WTC11 (cell line): Measurements from ENCODE around the gene ALG5. TPM values are rescaled to one million over a fixed set of nuclear protein-coding genes. Genes with fewer than 3 reads are reported as not detected.
A peak's percentile ranks its signal among the peaks of the same experiment; 100 is the strongest.

ENCODE experiments used
- ATAC-seq: fragments of 200-7000 bp; cut with Tn5 transposase; 2 replicates; pipeline ENCODE4 v1.10.0; 2021; ENCODE audit warnings: mild to moderate bottlenecking, moderate library complexity
- CTCF ChIA-PET: fragments of 300-600 bp; sonication (Branson Sonifier 250); formaldehyde crosslinking; loops from one replicate; lab custom pipeline; 2021; ENCODE audit warnings: antibody characterized with exemption; lab: Charles Lee
- POLR2A ChIA-PET: fragments of 350-600 bp; sonication (Branson Sonifier 250); formaldehyde crosslinking; loops from one replicate; lab custom pipeline; 2021; ENCODE audit warnings: antibody characterized with exemption; lab: Charles Lee
- DNase-seq: peaks from one replicate; pipeline ENCODE4 v3.0.0; 2021; ENCODE audit warnings: low spot score
- H3K27ac Mint-ChIP-seq: 2 replicates; pipeline ENCODE4 v1.8.0; 2021; ENCODE audit warnings: mixed read lengths
- H3K27me3 Mint-ChIP-seq: 2 replicates; pipeline ENCODE4 v1.8.0; 2021; ENCODE audit warnings: low read depth, mild to moderate bottlenecking, moderate library complexity, mixed read lengths
- H3K36me3 Mint-ChIP-seq: 2 replicates; pipeline ENCODE4 v1.8.0; 2021; ENCODE audit warnings: mixed read lengths
- H3K4me1 Mint-ChIP-seq: 2 replicates; pipeline ENCODE4 v1.8.0; 2022; ENCODE audit warnings: mixed read lengths
- H3K4me3 Mint-ChIP-seq: 2 replicates; pipeline ENCODE4 v1.8.0; 2021; ENCODE audit warnings: mild to moderate bottlenecking, moderate library complexity, mixed read lengths
- H3K9me3 Mint-ChIP-seq: 2 replicates; pipeline ENCODE4 v1.8.0; 2021; ENCODE audit warnings: mixed read lengths
- FOXK1 ChIP-seq: sonication (generic); formaldehyde crosslinking; IDR thresholded peaks from 2 replicates; pipeline ENCODE4 v1.8.0; 2022; ENCODE audit warnings: mild to moderate bottlenecking, moderate library complexity, missing genetic modification reagents
- HMGA2 ChIP-seq: fragments of 250-450 bp; sonication (Bioruptor Pico); IDR thresholded peaks from 2 replicates; pipeline ENCODE4 v1.4.0; 2021; ENCODE audit warnings: mild to moderate bottlenecking, moderate library complexity
- IRF2 ChIP-seq: sonication (generic); formaldehyde crosslinking; IDR thresholded peaks from 2 replicates; pipeline ENCODE4 v1.8.0; 2022; ENCODE audit warnings: low read depth, missing genetic modification reagents, borderline replicate concordance
- SOX15 ChIP-seq: fragments of 250-450 bp; sonication (Bioruptor Pico); IDR thresholded peaks from 2 replicates; pipeline ENCODE4 v1.9.0; 2021; ENCODE audit warnings: mild to moderate bottlenecking
- TEAD4 ChIP-seq: sonication (generic); formaldehyde crosslinking; IDR thresholded peaks from 2 replicates; pipeline ENCODE4 v1.8.0; 2022; ENCODE audit warnings: mild to moderate bottlenecking, missing genetic modification reagents
- ZNF121 ChIP-seq: sonication (generic); formaldehyde crosslinking; IDR thresholded peaks from 2 replicates; pipeline ENCODE4 v1.8.0; 2023; ENCODE audit warnings: missing genetic modification reagents
- ZNF317 ChIP-seq: sonication (generic); formaldehyde crosslinking; IDR thresholded peaks from 2 replicates; pipeline ENCODE4 v1.8.1; 2023; ENCODE audit warnings: low read depth, mild to moderate bottlenecking, moderate library complexity, missing genetic modification reagents, borderline replicate concordance
- ZNF396 ChIP-seq: fragments of 250-450 bp; sonication (Bioruptor Pico); IDR thresholded peaks from 2 replicates; pipeline ENCODE4 v1.8.0; 2021; ENCODE audit warnings: mild to moderate bottlenecking, moderate library complexity, borderline replicate concordance
- ZNF671 ChIP-seq: fragments of 250-450 bp; sonication (Bioruptor Pico); IDR thresholded peaks from 2 replicates; pipeline ENCODE4 v1.8.0; 2021; ENCODE audit warnings: mild to moderate bottlenecking
- total RNA-seq: library from RNA; stranded (reverse); gene quantifications from 3 replicates; pipeline ENCODE4 v1.2.3, GENCODE V29; 2021
- TF ChIP-seq, protein P1 (sequence below): sonication (generic); formaldehyde crosslinking; IDR thresholded peaks from 2 replicates; pipeline ENCODE4 v1.8.1; 2023; ENCODE audit warnings: mild to moderate bottlenecking, missing genetic modification reagents, moderate library complexity
- TF ChIP-seq, protein P2 (sequence below): sonication (generic); formaldehyde crosslinking; IDR thresholded peaks from 2 replicates; pipeline ENCODE4 v1.8.1; 2023; ENCODE audit warnings: mild to moderate bottlenecking, missing genetic modification reagents
- TF ChIP-seq, protein P3 (sequence below): sonication (generic); formaldehyde crosslinking; IDR thresholded peaks from 2 replicates; pipeline ENCODE4 v1.8.1; 2022; ENCODE audit warnings: low read depth, mild to moderate bottlenecking, moderate library complexity, missing genetic modification reagents, borderline replicate concordance
- TF ChIP-seq, protein P4 (sequence below): fragments of 250-450 bp; sonication (Bioruptor Pico); IDR thresholded peaks from 2 replicates; pipeline ENCODE4 v1.9.0; 2021; ENCODE audit warnings: mild to moderate bottlenecking
- TF ChIP-seq, protein P5 (sequence below): fragments of 250-450 bp; sonication (Bioruptor Pico); IDR thresholded peaks from 2 replicates; pipeline ENCODE4 v1.8.0; 2021; ENCODE audit warnings: mild to moderate bottlenecking
- TF ChIP-seq, protein P6 (sequence below): fragments of 250-450 bp; sonication (Bioruptor Pico); conservative IDR thresholded peaks from 2 replicates; pipeline ENCODE4 v1.9.0; 2021; ENCODE audit warnings: mild to moderate bottlenecking
- TF ChIP-seq, protein P7 (sequence below): sonication (generic); formaldehyde crosslinking; IDR thresholded peaks from 2 replicates; pipeline ENCODE4 v1.8.1; 2023; ENCODE audit warnings: mild to moderate bottlenecking, missing genetic modification reagents, borderline replicate concordance
- TF ChIP-seq, protein P8 (sequence below): sonication (generic); formaldehyde crosslinking; IDR thresholded peaks from 2 replicates; pipeline ENCODE4 v1.8.1; 2022; ENCODE audit warnings: mild to moderate bottlenecking, missing genetic modification reagents, moderate library complexity, borderline replicate concordance
- TF ChIP-seq, protein P9 (sequence below): sonication (generic); formaldehyde crosslinking; conservative IDR thresholded peaks from 2 replicates; pipeline ENCODE4 v1.8.1; 2023; ENCODE audit warnings: mild to moderate bottlenecking, low read depth, missing genetic modification reagents, moderate library complexity

ALG5 gene
- total RNA-seq, 1 experiment from 2014 or later: 18.4 TPM

DNA sequence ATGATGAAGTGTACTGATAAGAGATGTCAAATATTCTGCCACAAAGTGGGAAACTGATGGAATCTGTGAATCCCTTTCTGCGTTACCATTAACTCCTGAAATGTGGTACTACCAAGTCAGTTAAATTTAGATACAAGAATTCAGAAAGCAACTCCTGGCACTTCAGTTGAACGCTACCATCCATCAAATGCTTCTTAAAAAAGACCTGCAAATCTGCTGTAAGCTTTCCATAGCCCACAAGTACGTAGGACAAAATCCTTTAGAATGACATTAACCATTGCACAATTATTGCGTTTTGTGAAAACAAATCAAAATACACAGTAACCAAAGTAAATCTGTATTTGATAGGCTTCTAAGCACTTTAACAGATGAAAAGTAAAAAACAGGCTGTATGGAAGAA is 84.5 kb downstream of the ALG5 start:
- POLR2A ChIA-PET: no interaction called here
- CTCF ChIA-PET: no interaction called here
- TF ChIP-seq, protein P1, sequence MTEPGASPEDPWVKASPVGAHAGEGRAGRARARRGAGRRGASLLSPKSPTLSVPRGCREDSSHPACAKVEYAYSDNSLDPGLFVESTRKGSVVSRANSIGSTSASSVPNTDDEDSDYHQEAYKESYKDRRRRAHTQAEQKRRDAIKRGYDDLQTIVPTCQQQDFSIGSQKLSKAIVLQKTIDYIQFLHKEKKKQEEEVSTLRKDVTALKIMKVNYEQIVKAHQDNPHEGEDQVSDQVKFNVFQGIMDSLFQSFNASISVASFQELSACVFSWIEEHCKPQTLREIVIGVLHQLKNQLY (CRISPR knock-in tag): no peak
- TF ChIP-seq SOX15 (CRISPR knock-in tag) (no peak), ZNF671 (CRISPR knock-in tag) (no peak), TEAD4 (no peak), ZNF396 (CRISPR knock-in tag) (no peak), FOXK1 (no peak), ZNF317 (CRISPR knock-in tag) (no peak), IRF2 (CRISPR knock-in tag) (no peak), ZNF121 (CRISPR knock-in tag) (no peak), HMGA2 (CRISPR knock-in tag) (no peak)
- TF ChIP-seq, protein P2, sequence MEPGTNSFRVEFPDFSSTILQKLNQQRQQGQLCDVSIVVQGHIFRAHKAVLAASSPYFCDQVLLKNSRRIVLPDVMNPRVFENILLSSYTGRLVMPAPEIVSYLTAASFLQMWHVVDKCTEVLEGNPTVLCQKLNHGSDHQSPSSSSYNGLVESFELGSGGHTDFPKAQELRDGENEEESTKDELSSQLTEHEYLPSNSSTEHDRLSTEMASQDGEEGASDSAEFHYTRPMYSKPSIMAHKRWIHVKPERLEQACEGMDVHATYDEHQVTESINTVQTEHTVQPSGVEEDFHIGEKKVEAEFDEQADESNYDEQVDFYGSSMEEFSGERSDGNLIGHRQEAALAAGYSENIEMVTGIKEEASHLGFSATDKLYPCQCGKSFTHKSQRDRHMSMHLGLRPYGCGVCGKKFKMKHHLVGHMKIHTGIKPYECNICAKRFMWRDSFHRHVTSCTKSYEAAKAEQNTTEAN: no peak
- TF ChIP-seq, protein P3, sequence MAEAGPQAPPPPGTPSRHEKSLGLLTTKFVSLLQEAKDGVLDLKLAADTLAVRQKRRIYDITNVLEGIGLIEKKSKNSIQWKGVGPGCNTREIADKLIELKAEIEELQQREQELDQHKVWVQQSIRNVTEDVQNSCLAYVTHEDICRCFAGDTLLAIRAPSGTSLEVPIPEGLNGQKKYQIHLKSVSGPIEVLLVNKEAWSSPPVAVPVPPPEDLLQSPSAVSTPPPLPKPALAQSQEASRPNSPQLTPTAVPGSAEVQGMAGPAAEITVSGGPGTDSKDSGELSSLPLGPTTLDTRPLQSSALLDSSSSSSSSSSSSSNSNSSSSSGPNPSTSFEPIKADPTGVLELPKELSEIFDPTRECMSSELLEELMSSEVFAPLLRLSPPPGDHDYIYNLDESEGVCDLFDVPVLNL (CRISPR knock-in tag): no peak
- TF ChIP-seq, protein P4, sequence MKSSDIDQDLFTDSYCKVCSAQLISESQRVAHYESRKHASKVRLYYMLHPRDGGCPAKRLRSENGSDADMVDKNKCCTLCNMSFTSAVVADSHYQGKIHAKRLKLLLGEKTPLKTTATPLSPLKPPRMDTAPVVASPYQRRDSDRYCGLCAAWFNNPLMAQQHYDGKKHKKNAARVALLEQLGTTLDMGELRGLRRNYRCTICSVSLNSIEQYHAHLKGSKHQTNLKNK: no peak
- TF ChIP-seq, protein P5, sequence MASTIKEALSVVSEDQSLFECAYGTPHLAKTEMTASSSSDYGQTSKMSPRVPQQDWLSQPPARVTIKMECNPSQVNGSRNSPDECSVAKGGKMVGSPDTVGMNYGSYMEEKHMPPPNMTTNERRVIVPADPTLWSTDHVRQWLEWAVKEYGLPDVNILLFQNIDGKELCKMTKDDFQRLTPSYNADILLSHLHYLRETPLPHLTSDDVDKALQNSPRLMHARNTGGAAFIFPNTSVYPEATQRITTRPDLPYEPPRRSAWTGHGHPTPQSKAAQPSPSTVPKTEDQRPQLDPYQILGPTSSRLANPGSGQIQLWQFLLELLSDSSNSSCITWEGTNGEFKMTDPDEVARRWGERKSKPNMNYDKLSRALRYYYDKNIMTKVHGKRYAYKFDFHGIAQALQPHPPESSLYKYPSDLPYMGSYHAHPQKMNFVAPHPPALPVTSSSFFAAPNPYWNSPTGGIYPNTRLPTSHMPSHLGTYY (CRISPR knock-in tag): no peak
- TF ChIP-seq, protein P6, sequence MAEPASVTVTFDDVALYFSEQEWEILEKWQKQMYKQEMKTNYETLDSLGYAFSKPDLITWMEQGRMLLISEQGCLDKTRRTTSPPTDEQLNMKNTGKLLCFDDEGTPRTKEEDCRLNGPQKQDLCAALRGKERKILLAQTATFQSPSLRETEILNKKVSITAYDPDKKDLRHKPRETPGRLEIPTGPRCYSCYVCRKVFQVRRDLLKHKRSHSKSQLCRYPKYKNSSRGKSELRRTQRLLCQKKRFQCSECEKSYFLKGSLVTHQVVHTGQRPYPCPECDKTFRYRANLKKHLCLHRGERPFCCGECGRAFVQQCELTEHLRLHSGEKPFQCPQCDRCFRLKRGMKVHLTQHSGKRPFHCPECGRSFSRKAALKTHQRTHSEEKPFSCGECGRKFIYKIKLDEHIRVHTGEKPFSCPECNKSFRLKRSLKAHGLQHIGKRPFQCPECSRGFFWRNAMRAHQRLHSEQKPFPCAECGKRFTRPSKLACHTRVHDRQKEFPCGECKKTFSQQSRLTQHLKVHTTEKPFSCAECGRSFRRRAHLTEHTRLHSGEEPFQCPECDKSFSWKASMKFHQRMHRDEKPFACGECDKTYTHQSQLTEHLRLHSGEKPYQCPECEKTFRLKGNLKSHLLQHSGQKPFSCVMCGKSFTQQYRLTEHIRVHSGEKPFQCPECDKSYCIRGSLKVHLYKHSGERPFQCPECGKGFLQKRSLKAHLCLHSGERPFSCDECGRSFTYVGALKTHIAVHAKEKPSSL (CRISPR knock-in tag): no peak
- TF ChIP-seq, protein P7, sequence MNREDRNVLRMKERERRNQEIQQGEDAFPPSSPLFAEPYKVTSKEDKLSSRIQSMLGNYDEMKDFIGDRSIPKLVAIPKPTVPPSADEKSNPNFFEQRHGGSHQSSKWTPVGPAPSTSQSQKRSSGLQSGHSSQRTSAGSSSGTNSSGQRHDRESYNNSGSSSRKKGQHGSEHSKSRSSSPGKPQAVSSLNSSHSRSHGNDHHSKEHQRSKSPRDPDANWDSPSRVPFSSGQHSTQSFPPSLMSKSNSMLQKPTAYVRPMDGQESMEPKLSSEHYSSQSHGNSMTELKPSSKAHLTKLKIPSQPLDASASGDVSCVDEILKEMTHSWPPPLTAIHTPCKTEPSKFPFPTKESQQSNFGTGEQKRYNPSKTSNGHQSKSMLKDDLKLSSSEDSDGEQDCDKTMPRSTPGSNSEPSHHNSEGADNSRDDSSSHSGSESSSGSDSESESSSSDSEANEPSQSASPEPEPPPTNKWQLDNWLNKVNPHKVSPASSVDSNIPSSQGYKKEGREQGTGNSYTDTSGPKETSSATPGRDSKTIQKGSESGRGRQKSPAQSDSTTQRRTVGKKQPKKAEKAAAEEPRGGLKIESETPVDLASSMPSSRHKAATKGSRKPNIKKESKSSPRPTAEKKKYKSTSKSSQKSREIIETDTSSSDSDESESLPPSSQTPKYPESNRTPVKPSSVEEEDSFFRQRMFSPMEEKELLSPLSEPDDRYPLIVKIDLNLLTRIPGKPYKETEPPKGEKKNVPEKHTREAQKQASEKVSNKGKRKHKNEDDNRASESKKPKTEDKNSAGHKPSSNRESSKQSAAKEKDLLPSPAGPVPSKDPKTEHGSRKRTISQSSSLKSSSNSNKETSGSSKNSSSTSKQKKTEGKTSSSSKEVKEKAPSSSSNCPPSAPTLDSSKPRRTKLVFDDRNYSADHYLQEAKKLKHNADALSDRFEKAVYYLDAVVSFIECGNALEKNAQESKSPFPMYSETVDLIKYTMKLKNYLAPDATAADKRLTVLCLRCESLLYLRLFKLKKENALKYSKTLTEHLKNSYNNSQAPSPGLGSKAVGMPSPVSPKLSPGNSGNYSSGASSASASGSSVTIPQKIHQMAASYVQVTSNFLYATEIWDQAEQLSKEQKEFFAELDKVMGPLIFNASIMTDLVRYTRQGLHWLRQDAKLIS (CRISPR knock-in tag): no peak
- TF ChIP-seq, protein P8, sequence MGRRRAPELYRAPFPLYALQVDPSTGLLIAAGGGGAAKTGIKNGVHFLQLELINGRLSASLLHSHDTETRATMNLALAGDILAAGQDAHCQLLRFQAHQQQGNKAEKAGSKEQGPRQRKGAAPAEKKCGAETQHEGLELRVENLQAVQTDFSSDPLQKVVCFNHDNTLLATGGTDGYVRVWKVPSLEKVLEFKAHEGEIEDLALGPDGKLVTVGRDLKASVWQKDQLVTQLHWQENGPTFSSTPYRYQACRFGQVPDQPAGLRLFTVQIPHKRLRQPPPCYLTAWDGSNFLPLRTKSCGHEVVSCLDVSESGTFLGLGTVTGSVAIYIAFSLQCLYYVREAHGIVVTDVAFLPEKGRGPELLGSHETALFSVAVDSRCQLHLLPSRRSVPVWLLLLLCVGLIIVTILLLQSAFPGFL (CRISPR knock-in tag): no peak
- TF ChIP-seq, protein P9, sequence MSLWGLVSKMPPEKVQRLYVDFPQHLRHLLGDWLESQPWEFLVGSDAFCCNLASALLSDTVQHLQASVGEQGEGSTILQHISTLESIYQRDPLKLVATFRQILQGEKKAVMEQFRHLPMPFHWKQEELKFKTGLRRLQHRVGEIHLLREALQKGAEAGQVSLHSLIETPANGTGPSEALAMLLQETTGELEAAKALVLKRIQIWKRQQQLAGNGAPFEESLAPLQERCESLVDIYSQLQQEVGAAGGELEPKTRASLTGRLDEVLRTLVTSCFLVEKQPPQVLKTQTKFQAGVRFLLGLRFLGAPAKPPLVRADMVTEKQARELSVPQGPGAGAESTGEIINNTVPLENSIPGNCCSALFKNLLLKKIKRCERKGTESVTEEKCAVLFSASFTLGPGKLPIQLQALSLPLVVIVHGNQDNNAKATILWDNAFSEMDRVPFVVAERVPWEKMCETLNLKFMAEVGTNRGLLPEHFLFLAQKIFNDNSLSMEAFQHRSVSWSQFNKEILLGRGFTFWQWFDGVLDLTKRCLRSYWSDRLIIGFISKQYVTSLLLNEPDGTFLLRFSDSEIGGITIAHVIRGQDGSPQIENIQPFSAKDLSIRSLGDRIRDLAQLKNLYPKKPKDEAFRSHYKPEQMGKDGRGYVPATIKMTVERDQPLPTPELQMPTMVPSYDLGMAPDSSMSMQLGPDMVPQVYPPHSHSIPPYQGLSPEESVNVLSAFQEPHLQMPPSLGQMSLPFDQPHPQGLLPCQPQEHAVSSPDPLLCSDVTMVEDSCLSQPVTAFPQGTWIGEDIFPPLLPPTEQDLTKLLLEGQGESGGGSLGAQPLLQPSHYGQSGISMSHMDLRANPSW: no peak
- no peaks in the 10 kb centered on the region for H3K36me3 Mint-ChIP-seq
- H3K9me3 Mint-ChIP-seq: no peaks in the 10 kb centered on the region
- DNase-seq (no peak), ATAC-seq (no peak)
- H3K27ac Mint-ChIP-seq: peak overlapping the region; percentile 66; the same call in 1 of the 2 replicates
- peaks cover 32% of the 10 kb centered on the region for H3K27me3 Mint-ChIP-seq
- no peak overlapping the region for H3K4me3 Mint-ChIP-seq
- H3K4me1 Mint-ChIP-seq: peaks cover 11% of the 10 kb centered on the region
